A673 (cell line): ENCODE data around the gene TERB2.
"Not testable (repeated sequence)": the region's sequence is repeated elsewhere in the genome, so short reads cannot be mapped to it uniquely, and the experiment has no call there.

Experiments used
- EZH2 ChIP-seq: fragments of 200-600 bp; sonication (generic); IDR thresholded peaks from 2 replicates; pipeline ENCODE4 v1.6.1; 2017; ENCODE audit warnings: borderline replicate concordance, low read depth, mild to moderate bottlenecking, mixed read lengths, antibody characterized with exemption, low read length; ENCODE audit not compliant: poor library complexity, severe bottlenecking
- TF ChIP-seq, protein P1 (sequence below): fragments of 300-800, 200-600 bp; sonication (generic); conservative IDR thresholded peaks from 2 replicates; pipeline ENCODE4 v1.5.1; 2017; ENCODE audit warnings: low read depth, mild to moderate bottlenecking, antibody characterized with exemption, low read length, moderate library complexity, mixed read lengths

DNA sequence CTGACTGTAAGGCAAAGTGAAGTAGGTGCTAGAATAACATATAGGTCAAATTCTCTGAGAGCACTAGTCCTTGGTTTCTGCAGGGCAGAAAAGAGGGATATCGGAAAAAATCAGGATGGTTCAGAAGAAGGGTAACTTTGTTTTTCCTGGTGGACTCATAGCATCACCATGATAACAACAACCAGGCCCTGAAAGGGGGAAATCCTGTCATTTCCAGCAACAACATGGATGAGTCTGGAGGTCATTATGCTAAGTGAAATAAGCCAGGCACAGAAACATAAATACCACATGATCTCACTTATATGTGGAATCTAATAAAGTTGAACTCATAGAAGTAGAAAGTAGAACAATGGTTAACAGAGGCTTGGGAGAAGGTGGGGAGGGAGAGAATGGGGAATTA is 27.7 kb downstream of the TERB2 start:
- TF ChIP-seq, protein P1, sequence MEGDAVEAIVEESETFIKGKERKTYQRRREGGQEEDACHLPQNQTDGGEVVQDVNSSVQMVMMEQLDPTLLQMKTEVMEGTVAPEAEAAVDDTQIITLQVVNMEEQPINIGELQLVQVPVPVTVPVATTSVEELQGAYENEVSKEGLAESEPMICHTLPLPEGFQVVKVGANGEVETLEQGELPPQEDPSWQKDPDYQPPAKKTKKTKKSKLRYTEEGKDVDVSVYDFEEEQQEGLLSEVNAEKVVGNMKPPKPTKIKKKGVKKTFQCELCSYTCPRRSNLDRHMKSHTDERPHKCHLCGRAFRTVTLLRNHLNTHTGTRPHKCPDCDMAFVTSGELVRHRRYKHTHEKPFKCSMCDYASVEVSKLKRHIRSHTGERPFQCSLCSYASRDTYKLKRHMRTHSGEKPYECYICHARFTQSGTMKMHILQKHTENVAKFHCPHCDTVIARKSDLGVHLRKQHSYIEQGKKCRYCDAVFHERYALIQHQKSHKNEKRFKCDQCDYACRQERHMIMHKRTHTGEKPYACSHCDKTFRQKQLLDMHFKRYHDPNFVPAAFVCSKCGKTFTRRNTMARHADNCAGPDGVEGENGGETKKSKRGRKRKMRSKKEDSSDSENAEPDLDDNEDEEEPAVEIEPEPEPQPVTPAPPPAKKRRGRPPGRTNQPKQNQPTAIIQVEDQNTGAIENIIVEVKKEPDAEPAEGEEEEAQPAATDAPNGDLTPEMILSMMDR = not testable (repeated sequence)
- not testable (repeated sequence) for TF ChIP-seq EZH2
